NCI-H1694 (cell line): ENCODE measurements around the gene SMIM10L1.

Source experiments
- DNase-seq: peaks from one replicate; lab custom pipeline; 2025; lab: John Stamatoyannopoulos, UW

The SMIM10L1 gene

GRCh38 chr12:11186837-11187236 lies 15.8 kb downstream of the SMIM10L1 start, which contains the start of gene TAS2R42:
TSS of gene TAS2R42 (minus strand) at chr12:11186937. CDS start at chr12:11186937, 0 bp downstream.
- no peak for DNase-seq

DNA sequence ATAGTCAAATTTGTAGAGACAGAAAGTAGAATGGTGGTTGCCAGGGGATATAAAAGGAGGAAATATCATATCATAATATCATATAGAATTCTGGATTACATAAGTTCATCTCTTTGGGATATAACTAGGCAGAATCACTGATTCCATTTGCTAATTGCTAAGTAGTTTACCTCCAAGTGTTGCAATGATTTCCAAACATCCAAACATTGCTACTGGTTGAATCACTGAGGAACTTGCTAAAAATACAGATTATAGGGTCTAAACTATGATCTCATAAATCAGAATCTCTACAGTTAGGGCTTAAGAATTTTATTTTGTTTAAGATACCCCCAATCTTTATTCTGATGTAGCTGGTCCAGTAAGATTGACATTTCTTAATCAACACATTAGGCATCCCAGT lies 31.8 kb downstream of the SMIM10L1 start:
- no peak for DNase-seq

DNA sequence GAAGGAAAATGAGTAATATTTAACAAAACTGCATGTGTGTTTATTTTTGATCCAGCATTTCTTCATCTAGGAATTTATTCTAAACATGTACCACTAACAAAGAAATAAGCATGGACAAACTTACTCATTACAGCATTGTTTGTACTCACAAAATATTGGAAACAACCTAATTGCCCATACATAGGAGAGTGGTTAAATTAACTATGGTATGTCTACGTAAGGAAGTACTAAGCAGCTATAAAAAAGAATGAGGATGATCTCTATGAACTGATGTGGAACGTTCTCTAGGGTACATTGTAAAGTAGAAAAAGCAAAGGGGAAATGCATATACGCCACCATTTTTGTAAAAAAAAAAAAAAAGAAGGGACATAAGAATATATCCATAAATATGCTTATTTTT lies 33.2 kb downstream of the SMIM10L1 start:
- no peak for DNase-seq

DNA sequence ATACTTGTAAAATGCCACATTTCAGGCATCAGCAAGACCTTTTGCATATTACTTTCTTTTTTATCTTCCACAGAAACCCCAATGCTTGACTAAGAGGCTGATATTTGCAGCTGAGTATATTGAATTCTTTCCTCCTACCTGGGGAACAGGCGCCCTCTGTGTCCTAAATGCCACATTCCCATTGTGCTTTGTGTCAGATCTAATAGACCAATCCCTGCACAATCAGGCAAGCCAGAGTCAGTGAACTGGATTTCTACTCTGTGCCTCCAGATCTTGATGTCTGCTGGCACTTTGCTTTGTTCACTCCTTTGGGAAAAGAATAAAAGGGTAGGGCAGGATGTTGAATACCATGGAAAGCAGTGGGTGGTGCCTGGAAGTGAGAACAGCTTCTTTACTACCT lies 38.1 kb downstream of the SMIM10L1 start:
- DNase-seq: no peak
